HFF-Myc (cell line): ENCODE results near the gene LGALS3.

ENCODE experiments used
- DNase-seq: peaks from one replicate; pipeline ENCODE4 v3.0.0-alpha.2; 2011; ENCODE audit warnings: low read depth; ENCODE audit errors: extremely low read depth
- H3K4me3 ChIP-seq: replicated peaks from 2 replicates; pipeline ENCODE4 v1.5.1; 2011; ENCODE audit warnings: low read depth, mild to moderate bottlenecking, control low read depth, low read length
- CTCF ChIP-seq: IDR thresholded peaks from 2 replicates; pipeline ENCODE4 v1.5.1; 2012; ENCODE audit warnings: mild to moderate bottlenecking, low read depth, low read length, control low read depth; ENCODE audit errors: missing control alignments

Gene LGALS3

GRCh38 chr14:55114720-55115119, 14.3 kb upstream of the LGALS3 start:
- H3K4me3 ChIP-seq = no peak overlapping the region
- TF ChIP-seq CTCF = no peak

GRCh38 chr14:55115460-55115859, 13.6 kb upstream of the LGALS3 start:
- DNase-seq = no peak
- no peak for TF ChIP-seq CTCF
- H3K4me3 ChIP-seq = no peak overlapping the region

More at GRCh38 chr14:55114720-55115119, 14.3 kb upstream of the LGALS3 start:
- DNase-seq = no peak

- TF ChIP-seq CTCF = no peak
- DNase-seq = no peak
- no peak overlapping the region for H3K4me3 ChIP-seq
These were observed 13.2 kb upstream of the LGALS3 start for GRCh38 chr14:55115861-55116245.

GRCh38 chr14:55116246-55117030, 12.6 kb upstream of the LGALS3 start:
- no peak for TF ChIP-seq CTCF
- no peak overlapping the region for H3K4me3 ChIP-seq
- no peak for DNase-seq

- no peak overlapping the region for H3K4me3 ChIP-seq
- TF ChIP-seq CTCF = no peak
- no peak for DNase-seq
These were observed 11.1 kb upstream of the LGALS3 start for GRCh38 chr14:55117803-55118441.

- TF ChIP-seq CTCF = no peak
- no peak overlapping the region for H3K4me3 ChIP-seq
- no peak for DNase-seq
These were observed 10.3 kb upstream of the LGALS3 start for GRCh38 chr14:55118761-55119160.
